Measurements from ENCODE around the gene NCAM2.

Gene NCAM2

DNA sequence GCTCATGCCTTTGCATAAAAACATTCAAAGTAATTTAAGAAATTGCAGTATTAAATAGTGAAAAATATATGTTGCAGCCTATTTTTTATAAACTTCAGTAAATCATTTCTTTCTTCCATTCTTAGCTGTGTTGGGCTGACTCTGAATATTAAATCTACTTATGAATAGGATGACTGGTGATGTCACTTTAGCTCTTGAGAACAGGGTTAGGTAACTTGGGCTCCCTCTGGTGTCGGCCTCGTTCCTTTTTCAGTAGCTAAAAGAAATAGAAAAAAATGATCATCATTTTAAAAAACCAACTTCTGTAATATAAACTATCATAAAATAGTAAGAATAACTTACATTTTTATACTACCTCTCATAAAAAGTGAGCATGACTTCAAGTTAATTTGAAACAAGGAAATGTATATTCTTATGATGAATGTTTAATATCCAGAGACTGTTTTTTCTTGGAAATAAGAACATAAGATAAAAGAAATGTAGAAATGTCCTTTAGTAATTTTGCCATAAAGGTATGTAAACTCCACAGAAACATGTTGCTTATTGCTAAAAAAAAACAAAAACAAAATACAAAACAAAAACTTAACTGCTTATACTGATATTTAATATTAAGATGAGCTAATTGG, 26.8 kb upstream of the NCAM2 start:
- Mint-ChIP-seq H3K27me3 (ENCODE audit: low read depth, poor library complexity) (no peaks in the 10 kb centered on the region), H3K4me3 (no peak overlapping the region), H3K27ac (no peak overlapping the region), H3K4me1 (no peaks in the 10 kb centered on the region), H3K9me3 (no peaks in the 10 kb centered on the region), H3K36me3 (ENCODE audit: low read depth) (no peaks in the 10 kb centered on the region)
- TF ChIP-seq, protein P1, sequence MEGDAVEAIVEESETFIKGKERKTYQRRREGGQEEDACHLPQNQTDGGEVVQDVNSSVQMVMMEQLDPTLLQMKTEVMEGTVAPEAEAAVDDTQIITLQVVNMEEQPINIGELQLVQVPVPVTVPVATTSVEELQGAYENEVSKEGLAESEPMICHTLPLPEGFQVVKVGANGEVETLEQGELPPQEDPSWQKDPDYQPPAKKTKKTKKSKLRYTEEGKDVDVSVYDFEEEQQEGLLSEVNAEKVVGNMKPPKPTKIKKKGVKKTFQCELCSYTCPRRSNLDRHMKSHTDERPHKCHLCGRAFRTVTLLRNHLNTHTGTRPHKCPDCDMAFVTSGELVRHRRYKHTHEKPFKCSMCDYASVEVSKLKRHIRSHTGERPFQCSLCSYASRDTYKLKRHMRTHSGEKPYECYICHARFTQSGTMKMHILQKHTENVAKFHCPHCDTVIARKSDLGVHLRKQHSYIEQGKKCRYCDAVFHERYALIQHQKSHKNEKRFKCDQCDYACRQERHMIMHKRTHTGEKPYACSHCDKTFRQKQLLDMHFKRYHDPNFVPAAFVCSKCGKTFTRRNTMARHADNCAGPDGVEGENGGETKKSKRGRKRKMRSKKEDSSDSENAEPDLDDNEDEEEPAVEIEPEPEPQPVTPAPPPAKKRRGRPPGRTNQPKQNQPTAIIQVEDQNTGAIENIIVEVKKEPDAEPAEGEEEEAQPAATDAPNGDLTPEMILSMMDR (IDR thresholded peaks at IDR 0.05) = peak; percentile 56
- DNase-seq = peak; percentile 47

DNA sequence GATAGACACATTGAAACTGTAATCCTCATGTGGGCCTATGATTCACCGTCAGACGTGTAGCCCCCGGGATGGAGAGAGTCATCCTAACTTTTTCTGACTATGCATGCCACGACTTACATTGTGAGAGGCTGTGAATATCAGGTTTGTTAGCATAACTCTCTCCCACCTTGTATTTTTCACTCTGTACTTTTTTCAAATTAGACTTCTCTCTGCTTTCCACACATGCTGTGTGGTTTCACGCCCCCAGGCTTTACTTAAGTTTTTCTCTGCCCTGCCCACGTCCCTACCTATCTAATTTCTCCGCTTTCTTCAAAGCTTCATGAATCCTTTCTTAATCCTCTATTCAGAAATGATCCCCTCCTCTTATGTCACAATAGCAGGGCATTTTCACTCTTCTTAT, 3.4 kb upstream of the NCAM2 start:
- Mint-ChIP-seq H3K4me1 (peaks cover 6% of the 10 kb centered on the region), H3K27ac (no peak overlapping the region), H3K4me3 (no peak overlapping the region), H3K9me3 (no peaks in the 10 kb centered on the region), H3K36me3 (ENCODE audit: low read depth) (no peaks in the 10 kb centered on the region), H3K27me3 (ENCODE audit: low read depth, poor library complexity) (peaks cover 39% of the 10 kb centered on the region)
- TF ChIP-seq, protein P1 (IDR thresholded peaks at IDR 0.05) = no peak
- no peak for DNase-seq

DNA sequence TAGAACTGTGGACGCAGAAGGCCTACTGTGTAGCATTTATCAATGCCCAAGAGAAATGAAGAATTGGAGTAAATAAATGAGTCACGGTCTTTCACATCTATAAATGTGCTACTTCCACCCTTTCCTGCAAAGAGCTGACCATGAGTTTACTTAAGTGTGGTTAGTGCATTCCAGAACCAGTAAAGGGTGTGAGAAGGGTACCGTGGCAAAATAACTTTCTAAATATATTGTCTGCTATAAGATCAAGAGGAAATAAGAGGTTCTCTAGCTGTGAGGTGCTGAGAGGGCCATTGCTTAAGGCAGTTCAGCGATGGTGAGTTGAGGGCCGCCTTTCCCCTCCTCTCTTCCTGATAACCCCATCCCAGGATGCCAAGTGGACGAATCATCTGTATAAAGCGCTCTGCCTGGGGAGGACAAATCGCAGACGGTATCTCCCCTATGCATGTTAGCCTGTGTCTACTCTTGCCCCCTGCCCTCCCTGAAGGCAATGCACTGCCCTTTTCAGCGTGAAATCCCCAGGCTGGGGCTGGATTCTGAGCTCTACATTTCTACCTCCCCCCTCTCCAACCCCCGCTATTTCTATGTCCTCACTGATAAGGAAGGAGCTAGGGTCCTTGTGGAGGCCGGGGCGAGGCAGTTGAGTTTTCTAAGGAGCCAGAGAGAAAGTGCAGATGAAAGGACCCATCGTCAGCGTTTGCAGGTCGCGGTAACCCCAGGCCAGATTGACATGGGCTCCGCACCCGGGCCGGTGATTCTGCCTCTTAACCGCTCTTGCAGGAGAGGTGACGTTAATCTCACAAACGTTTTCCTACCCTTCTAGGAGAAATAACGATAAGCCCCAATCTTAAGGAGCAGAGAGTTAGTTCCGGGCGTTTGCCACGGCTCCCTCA, 1.5 kb upstream of the NCAM2 start:
- H3K9me3 Mint-ChIP-seq = no peaks in the 10 kb centered on the region
- H3K4me3 Mint-ChIP-seq = peak overlapping the region; percentile 76
- H3K36me3 Mint-ChIP-seq (ENCODE audit: low read depth) = no peaks in the 10 kb centered on the region
- peak; percentile 6 for DNase-seq
- no peak overlapping the region for H3K27ac Mint-ChIP-seq
- peaks cover 48% of the 10 kb centered on the region for H3K27me3 Mint-ChIP-seq (ENCODE audit: low read depth, poor library complexity)
- TF ChIP-seq, protein P1 (IDR thresholded peaks at IDR 0.05) = no peak
- peaks cover 6% of the 10 kb centered on the region for H3K4me1 Mint-ChIP-seq

DNA sequence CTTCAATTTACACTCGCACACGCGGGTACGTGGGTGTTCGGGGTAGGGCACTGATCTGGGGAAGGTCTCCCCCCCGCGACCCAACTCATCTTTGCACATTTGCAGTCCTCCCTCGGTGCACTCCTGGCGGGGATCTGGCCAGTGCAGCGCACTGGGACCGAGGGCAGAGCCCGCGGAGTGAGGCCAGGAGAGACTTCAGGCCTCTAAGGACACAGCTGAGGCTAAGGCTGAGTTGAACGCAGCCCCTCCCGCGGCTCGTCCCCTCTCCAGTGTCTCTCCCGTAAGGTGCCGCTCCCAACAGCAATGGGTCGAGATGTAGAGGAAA, 936 bp upstream of the NCAM2 start:
- H3K4me1 Mint-ChIP-seq = peaks cover 6% of the 10 kb centered on the region
- no peak overlapping the region for H3K27ac Mint-ChIP-seq
- peaks cover 48% of the 10 kb centered on the region for H3K27me3 Mint-ChIP-seq (ENCODE audit: low read depth, poor library complexity)
- peak overlapping the region; percentile 76 for H3K4me3 Mint-ChIP-seq
- no peaks in the 10 kb centered on the region for H3K9me3 Mint-ChIP-seq
- peak; percentile 20 for DNase-seq
- no peaks in the 10 kb centered on the region for H3K36me3 Mint-ChIP-seq (ENCODE audit: low read depth)
- TF ChIP-seq, protein P1 (IDR thresholded peaks at IDR 0.05) = no peak

DNA sequence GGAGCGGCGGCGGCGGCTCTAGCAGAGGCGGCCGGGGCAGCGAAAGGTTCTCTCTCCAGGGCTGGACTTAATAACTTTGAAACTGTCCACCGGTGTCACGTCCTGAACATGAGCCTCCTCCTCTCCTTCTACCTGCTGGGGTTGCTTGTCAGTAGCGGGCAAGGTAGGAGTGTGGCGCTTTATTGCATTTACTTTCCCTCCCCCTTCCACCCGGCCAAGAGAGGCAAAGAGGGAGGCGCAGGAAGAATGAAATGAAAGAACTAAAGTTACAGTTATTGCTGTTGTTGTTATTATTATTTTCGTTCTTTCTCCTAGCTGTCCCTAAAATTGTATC, 214 bp downstream of the NCAM2 start:
- peaks cover 48% of the 10 kb centered on the region for H3K27me3 Mint-ChIP-seq (ENCODE audit: low read depth, poor library complexity)
- no peaks in the 10 kb centered on the region for H3K9me3 Mint-ChIP-seq
- no peaks in the 10 kb centered on the region for H3K36me3 Mint-ChIP-seq (ENCODE audit: low read depth)
- TF ChIP-seq, protein P1 (IDR thresholded peaks at IDR 0.05) = no peak
- H3K4me3 Mint-ChIP-seq = peak overlapping the region; percentile 83
- peaks cover 6% of the 10 kb centered on the region for H3K4me1 Mint-ChIP-seq
- DNase-seq = no peak
- H3K27ac Mint-ChIP-seq = no peak overlapping the region

DNA sequence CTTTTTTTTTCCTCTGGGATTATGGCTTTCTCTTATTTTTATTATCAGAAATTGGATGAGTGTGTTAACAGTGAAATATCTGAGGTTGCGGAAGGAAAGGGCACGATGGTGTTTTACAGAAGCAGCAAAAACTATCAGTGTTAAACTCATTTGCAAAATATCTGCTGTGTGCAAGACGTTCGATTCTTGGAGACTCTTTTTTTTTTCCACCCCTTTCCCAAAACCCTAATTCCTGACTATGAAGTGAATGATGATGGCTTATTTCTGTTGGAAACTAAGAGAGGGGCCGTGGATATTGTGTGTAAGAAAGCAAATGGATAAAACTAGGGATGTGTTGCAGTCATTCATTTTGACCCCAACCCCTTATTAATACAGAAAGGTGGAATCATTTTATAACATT, 677 bp downstream of the NCAM2 start:
- DNase-seq = no peak
- peak overlapping the region; percentile 83 for H3K4me3 Mint-ChIP-seq
- H3K27ac Mint-ChIP-seq = no peak overlapping the region
- H3K4me1 Mint-ChIP-seq = peaks cover 6% of the 10 kb centered on the region
- peaks cover 44% of the 10 kb centered on the region for H3K27me3 Mint-ChIP-seq (ENCODE audit: low read depth, poor library complexity)
- H3K36me3 Mint-ChIP-seq (ENCODE audit: low read depth) = no peaks in the 10 kb centered on the region
- no peaks in the 10 kb centered on the region for H3K9me3 Mint-ChIP-seq
- TF ChIP-seq, protein P1 (IDR thresholded peaks at IDR 0.05) = no peak
